HG03039 (cell line): ENCODE data around the gene BRD8.
"Not testable (repeated sequence)": the region's sequence is repeated elsewhere in the genome, so short reads cannot be mapped to it uniquely, and the experiment has no call there.

Experiments
- ATAC-seq: cut with Tn5 transposase; IDR thresholded peaks from one replicate; pipeline ENCODE4 v1.9.1; 2021; ENCODE audit warnings: mild to moderate bottlenecking, moderate library complexity; ENCODE audit not compliant: unreplicated experiment

Gene BRD8

GRCh38 chr5:138169124-138169523, 9.3 kb downstream of the BRD8 start:
- ATAC-seq, result no peak

DNA sequence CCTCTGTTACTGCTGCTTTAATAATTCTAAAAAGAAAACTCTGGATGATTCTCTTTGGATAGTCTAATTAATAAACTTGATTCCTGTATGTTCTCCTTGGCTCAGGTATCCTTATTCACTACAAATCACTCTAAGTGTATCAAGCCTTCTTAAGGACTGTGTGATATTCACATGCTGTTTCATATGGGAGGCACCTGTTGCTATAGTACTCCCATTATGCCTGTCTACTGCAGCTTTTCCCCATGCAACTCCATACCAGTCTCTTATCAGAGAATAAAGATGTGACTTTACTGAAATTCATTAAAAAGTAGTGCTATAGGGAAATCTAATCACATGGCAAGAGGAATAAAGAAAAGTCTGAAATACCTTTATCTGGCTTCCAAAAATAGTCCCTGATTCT, 14.7 kb downstream of the BRD8 start:
- no peak for ATAC-seq

- no peak for ATAC-seq
These were observed 17.7 kb downstream of the BRD8 start for GRCh38 chr5:138160706-138161105.

DNA sequence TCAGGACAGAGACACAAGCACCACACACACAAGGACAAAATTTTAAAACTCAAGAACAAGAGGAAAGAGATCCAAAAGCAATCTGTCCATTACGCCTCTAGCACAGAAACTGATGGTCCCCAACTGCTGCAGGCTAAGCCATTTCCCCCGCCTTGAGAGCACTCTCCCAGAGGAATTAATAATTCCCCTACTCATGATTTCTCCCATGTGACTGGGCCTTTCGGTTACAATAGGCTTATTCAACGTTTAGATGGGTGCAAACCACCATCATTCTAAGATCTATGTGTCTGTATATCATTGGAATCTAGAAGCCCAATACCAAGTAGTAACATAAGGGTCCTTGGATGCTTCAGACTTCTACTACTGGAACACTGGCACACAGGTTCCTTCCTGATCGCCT, 18.8 kb downstream of the BRD8 start:
- ATAC-seq, result no peak

- no peak for ATAC-seq
These were observed 20.8 kb downstream of the BRD8 start for GRCh38 chr5:138157626-138158025.

GRCh38 chr5:138155977-138156376, 22.5 kb downstream of the BRD8 start:
- not testable (repeated sequence) for ATAC-seq

- ATAC-seq, result no peak
These were observed 28.9 kb downstream of the BRD8 start for GRCh38 chr5:138149530-138149929.

- ATAC-seq, result no peak
These were observed 29.6 kb downstream of the BRD8 start for GRCh38 chr5:138148811-138149210.

- not testable (repeated sequence) for ATAC-seq
These were observed 34.9 kb downstream of the BRD8 start for GRCh38 chr5:138143578-138143977.

DNA sequence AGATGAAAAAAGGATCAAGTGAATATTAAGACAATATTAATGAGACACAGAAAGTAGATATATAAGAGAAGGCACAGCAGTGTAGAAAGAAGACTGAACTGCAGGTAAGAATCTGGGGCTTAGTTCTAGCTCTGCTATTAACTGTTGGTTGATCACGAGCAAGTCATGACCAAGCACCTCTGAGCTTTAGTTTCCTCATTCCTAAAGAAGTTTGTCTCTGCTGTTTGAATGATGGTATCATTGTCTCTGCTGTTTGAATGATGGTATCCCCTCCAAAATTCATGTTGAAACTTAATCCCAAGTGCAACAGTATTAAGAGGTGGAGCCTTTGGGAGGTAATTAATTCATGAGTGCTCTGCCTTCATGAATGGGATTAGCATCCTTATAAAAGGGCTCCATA, 36.7 kb downstream of the BRD8 start:
- ATAC-seq, result no peak

GRCh38 chr5:138140268-138140667, 38.2 kb downstream of the BRD8 start:
- no peak for ATAC-seq

GRCh38 chr5:138139781-138140090, 38.7 kb downstream of the BRD8 start:
- ATAC-seq, result no peak

- peak; percentile 59 for ATAC-seq
These were observed 39.3 kb downstream of the BRD8 start, which contains the start of gene NME5 for GRCh38 chr5:138138949-138139780. Gene NME5 (minus strand): TSS chr5:138139428. CDS start chr5:138138780, 648 bp downstream.

DNA sequence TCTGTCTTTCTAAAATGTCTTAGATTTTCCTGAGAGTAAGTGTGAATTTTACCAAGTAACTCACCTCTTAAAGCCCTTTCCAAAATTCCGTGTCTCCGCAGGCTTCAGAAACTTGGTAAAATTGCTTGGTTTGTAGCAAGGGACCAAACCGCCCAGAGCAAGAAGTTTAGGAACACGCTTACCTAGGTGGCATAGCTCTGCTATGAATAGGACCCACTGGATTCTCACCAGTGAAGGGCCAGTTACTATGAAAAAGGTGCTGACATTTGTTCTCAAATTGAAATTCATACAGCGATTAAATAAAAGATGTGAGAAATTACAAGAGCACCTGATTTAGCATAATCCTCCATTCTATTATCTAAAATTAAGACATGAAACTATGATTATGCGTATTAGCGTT, 45.9 kb downstream of the BRD8 start:
- ATAC-seq, result no peak

- ATAC-seq, result no peak
These were observed 49.1 kb downstream of the BRD8 start for GRCh38 chr5:138129347-138129746.

DNA sequence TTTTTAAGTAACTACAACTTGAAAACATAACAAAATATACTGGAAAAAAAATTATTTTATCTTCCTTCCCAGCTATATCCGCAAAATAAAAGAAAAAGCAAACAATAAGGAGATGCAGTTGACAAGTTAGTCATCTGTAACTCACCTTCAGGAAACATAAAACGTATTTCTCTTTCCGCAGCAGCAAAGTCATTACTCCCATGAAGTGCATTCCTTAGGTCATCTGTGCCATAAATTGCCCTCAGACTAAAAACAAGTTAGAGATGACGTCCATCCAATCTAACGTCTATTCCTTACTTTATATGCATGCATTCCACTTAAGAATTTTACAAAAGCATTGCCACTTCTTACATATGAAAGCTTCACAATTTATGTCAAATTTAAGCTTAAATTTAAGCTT, 50.1 kb downstream of the BRD8 start:
- no peak for ATAC-seq

- no peak for ATAC-seq
These were observed 63.2 kb downstream of the BRD8 start for GRCh38 chr5:138115254-138115653.

- no peak for ATAC-seq
These were observed 66.5 kb downstream of the BRD8 start for GRCh38 chr5:138111937-138112336.

DNA sequence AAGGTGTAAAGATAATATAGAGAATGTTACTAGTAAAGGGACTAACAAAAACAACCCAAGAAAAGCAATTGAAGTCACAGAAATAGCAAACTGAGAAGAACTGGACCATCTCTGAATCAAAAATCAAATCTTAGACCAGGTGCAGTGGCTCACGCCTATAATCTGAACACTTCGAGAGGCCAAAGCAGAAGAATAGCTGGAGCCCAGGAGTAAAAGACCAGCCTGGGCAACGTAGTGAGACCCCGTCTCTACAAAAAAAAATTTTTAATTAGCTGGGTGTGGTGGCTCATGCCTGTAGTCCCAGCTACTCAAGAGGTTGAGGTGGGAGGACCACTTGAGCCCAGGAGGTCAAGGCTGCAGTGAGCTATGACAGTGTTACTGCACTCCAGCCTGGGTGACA, 67.2 kb downstream of the BRD8 start:
- no peak for ATAC-seq

DNA sequence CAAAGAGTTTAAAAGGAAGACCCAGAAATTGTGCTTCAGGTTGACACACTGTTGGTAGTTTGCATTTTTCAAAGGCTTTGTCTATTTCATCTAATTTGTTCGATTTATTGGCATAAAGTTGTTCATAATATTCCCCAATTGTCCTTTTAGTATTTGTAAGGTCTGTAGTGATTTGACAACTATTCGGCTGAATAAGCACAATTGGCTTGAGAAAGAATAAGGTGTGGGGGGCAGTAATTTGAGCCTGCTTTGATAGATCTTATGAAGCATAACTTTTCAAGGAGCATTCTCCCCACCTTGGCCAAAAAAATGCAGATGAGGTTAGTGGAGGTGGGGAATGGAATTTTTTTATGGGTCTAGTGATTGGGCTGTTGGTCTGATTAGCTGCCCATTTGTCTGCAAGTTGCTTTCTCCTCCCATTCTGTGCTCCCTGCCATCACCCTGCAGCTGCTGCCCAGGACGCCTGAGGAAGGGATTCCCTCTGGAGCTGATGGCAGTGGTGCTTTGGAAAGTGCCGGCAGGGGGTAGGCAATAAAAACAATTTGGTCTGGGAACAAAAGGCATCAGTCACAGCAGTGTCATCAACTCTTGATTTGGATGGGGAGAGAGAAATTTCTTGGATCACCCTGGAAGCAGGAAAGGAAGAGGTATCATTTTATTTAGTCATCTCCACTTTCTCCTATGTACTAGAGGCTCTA, 68.0 kb downstream of the BRD8 start:
- ATAC-seq, result no peak

GRCh38 chr5:138109463-138110265, 68.8 kb downstream of the BRD8 start:
- no peak for ATAC-seq

- ATAC-seq, result no peak
These were observed 71.2 kb downstream of the BRD8 start for GRCh38 chr5:138107213-138107612.
